Measurements from ENCODE around the gene DSG1.
"Not testable (repeated sequence)": the region's sequence is repeated elsewhere in the genome, so short reads cannot be mapped to it uniquely, and the experiment has no call there.

DSG1 gene

DNA sequence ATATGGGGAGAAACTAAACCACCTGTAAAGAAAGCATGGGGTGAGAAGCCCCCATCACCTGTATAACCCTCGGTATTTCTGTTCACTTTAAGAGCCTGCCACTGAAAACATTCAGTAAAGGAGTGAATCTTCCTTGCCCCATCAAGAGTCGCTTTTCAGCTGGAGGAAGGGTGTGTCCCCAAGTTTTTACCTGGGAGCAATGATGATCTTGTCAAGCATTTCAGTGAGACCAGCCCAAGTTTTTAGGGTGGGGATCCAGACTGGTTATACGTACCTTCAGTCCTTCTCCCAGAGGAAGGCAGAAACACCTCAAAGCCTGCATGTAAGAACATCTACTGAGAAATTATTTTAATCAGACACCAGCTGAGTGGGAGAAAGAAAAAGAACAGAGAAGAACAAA lies at the start of gene DSG1:
Gene DSG1, plus strand, starts transcription at position 301 of the 400 bp plus-strand sequence. CDS start 141 bp downstream, outside the sequence.
- no peak for DNase-seq (ENCODE audit: low read depth in 2 of 2, low spot score in 1 of 2)

DNA sequence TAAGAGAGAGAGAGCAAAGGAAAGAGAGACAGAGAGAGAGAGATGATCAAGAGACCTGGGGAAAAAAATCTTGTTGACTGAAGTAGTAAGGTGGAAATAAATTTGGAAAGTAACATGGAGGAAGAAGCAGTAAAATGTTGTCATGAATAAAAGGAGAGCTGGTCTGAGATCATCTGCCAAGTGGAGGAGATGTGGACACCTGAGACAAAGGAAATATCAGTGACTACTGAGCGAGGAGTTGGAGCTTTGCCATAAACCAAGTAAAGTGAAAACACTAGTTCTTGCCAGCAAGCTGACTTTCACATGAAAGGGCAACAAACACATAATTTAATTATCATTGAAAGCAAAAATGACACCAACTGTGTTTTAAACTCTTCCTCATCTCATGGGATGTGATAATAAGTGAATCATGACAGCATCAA lies 49.0 kb upstream of the DSG1 start:
- DNase-seq (ENCODE audit: low read depth in 2 of 2, low spot score in 1 of 2) = no peak

- no peak for DNase-seq (ENCODE audit: low read depth in 2 of 2, low spot score in 1 of 2)
Measured at GRCh38 chr18:31269566-31269965, 48.4 kb upstream of the DSG1 start.

DNA sequence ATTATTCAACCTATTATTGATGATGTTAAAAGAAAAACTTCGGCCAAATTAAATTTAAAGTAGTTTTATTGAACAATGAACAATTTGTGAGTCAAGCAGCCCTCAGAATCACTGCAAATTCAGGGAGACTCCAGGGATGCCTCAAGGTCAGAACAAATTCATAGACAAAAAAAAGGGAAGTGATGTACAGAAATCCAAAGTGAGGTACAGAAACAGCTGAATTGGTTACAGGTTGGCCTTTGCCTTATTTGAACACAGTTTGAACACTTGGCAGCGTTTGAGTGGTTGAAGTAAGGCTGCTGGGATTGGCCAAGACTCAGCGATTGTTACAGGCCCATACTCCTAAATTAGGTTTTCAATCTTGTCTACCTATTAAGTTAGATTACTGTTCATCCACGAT lies 47.4 kb upstream of the DSG1 start:
- DNase-seq (ENCODE audit: low read depth in 2 of 2, low spot score in 1 of 2) = no peak

DNA sequence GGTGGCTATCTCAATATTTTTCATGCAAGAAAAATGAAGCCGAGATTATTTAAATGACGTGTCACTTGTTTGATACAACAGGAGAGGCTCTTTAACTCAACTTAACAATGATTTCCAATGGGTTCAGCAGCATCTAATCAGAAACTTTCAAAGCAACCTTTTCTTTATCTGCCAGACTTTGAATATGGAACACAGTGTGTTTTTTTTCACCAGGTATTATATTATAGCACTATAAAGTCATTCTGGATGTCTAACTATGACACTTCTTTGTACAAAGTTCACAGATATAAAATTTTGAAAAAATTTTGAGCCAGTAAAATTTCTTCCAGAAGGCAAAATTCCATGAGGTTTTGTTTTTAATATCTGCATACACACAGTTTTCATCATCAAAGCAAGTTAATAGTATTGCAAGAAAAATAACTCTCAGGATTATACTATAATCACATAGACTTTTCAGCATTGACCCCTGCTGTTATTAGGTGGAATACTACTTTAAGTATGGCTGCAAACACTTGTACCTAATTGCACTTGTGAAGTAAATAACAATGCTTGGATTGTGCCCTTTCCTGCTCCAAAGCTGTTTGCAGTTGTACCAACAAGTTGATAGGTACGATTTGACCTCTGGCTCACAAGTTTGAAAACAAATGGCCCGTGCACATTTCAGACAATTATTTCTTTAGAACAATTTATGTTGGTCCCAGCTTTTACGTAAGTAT lies 44.0 kb upstream of the DSG1 start:
- DNase-seq (ENCODE audit: low read depth in 2 of 2, low spot score in 1 of 2) = no peak

- no peak for DNase-seq (ENCODE audit: low read depth in 2 of 2, low spot score in 1 of 2)
Measured at GRCh38 chr18:31274931-31275330, 43.0 kb upstream of the DSG1 start.

- no peak for DNase-seq (ENCODE audit: low read depth in 2 of 2, low spot score in 1 of 2)
Measured at GRCh38 chr18:31275722-31276463, 42.1 kb upstream of the DSG1 start.

- no peak for DNase-seq (ENCODE audit: low read depth in 2 of 2, low spot score in 1 of 2)
Measured at GRCh38 chr18:31278609-31279071, 39.3 kb upstream of the DSG1 start.

DNA sequence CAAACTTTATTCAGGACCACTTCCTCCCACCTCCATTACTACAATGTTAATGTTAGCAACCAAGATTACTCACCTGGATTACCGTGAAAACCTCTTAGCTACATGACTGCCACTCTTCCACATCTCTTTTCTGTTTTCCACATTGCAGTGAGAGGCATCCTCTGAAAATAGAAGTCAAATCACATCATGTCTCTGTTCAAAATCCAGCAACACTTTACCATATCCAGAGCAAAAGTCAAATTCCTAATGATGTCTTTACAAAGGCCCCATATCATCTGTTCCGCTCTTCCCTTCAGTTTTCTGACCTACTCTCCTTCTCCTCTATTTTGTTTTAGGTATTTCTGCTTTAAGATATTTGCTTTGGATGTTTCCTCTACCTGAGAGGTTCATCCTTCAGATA lies 37.5 kb upstream of the DSG1 start:
- DNase-seq (ENCODE audit: low read depth in 2 of 2, low spot score in 1 of 2) = no peak

DNA sequence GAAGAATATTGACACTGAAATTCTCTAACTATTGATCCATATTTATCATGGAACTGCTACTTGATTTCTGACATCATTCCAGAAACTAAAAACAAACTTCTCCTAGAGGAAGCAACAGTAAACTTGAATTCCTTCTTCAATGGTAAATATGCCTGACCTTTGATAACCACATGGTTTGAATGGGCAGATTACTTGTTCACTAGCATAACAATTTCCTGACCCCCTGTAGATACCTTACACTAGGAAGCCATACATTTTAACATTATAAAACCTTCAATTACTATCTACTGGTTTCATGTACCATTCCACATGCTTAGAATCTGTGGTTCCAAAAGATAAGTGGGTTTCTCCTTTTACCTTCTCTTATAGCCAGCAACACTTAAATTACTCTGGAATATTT lies 36.5 kb upstream of the DSG1 start:
- DNase-seq (ENCODE audit: low read depth in 2 of 2, low spot score in 1 of 2) = no peak

GRCh38 chr18:31289446-31289845 lies 28.5 kb upstream of the DSG1 start:
- DNase-seq (ENCODE audit: low read depth in 2 of 2, low spot score in 1 of 2) = not testable (repeated sequence)

GRCh38 chr18:31291688-31292087 lies 26.3 kb upstream of the DSG1 start:
- DNase-seq (ENCODE audit: low read depth in 2 of 2, low spot score in 1 of 2) = no peak

DNA sequence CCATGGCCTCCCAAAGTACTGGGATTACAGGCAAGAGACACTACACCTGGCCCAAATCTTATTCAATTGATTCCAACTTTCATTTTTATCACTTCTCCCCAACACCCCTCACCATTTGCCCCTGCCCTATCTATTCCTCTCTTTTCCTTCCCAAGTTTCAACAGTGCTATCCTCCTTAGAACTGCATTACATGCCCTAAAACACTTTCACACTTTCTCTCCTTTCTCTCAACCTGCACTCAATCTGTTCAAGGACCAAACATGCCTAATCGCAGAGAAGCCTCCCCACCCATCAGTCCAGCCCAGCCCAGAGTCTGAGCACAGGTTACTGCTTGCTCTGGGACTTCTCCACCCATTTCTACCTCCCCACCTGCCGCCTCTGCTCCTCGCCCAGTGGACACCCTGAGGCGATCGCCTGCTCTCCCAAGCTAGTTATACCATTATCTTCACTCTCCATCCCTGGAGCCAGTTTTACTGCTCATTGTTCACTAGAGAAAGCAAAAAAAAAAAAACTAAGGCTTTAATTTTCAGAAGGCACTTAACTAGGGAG lies 23.7 kb upstream of the DSG1 start:
- no peak for DNase-seq (ENCODE audit: low read depth in 2 of 2, low spot score in 1 of 2)

DNA sequence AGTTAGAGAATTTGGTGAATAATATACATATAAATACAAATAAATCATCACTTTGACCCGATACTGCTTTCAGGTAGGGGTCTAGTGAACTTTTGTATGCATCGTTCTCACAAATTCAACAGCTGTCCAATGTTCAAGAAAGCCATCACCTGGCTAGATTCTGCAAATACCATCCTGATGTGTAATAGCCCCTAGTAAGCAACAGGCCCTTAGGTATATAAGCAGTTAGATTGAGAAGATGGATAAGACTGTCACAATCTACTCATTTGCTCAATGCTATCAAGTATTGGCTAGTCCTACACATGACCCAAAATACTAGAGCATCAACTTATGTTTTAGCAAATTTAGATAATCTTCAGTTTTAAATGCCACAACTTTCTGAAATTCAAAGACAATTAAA lies 20.7 kb upstream of the DSG1 start:
- DNase-seq (ENCODE audit: low read depth in 2 of 2, low spot score in 1 of 2) = no peak

DNA sequence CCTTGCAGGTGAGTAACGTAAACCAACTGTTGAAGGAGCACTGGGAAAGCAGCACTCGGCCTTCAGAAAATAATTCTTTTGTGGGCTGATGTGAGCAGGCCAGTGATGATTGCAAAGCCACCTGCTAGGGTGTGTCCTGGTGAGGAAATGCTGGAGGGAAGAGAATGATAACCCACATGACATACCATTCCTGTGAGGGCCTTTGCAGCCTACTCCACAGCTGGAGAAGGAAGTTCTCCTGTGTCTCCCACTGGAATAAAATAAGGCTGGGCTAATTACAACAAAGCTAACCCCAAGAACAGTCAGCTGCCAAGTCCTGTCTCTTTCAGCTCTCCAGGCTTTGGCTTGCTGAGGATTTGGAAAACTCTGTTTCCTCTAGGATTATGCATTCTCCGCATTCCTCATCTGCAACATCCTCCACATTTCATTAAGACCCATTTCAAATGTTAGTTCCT lies 16.7 kb upstream of the DSG1 start:
- DNase-seq (ENCODE audit: low read depth in 2 of 2, low spot score in 1 of 2) = no peak

- no peak for DNase-seq (ENCODE audit: low read depth in 2 of 2, low spot score in 1 of 2)
Measured at GRCh38 chr18:31302991-31303390, 15.0 kb upstream of the DSG1 start.

DNA sequence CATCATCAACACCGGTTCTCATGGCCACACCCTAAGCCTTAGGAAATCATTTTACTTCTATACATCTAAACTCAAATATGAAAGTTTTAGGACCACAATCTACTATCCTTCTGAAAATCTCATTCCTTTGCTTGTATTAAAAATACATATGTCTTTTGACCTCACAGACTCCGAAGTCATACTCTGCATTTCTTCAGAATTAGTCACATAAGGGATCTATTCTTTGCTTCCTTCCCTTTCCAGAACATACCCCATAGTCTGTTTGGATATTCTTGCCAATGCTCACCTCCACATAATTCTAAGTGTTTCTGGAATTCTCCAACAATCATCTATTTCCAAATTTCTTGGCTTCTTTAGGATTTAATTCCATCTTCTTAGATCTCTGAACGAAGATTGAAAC lies 14.2 kb upstream of the DSG1 start:
- no peak for DNase-seq (ENCODE audit: low read depth in 2 of 2, low spot score in 1 of 2)

- DNase-seq (ENCODE audit: low read depth in 2 of 2, low spot score in 1 of 2) = no peak
Measured at GRCh38 chr18:31309115-31309514, 8.8 kb upstream of the DSG1 start.

GRCh38 chr18:31316974-31317373 lies 986 bp upstream of the DSG1 start:
- DNase-seq (ENCODE audit: low read depth in 2 of 2, low spot score in 1 of 2) = no peak

DNA sequence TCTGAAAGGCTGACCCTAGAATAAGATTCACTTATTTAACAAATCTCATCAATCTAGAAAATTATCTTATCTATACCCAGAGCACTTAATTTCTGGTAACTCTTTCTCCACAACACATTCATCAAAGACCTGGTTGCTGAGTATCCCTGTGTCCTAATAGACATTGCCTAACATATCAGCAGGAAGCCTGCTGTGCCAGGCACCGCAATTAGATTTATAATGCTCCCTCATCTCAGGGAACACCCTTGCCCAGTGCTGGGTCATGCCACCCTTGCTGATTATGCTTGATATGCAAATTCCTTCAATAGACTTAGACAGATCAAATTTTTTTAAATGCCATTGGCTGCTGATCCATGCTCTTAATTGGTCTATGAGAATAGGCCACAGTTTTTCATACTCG lies 3.8 kb downstream of the DSG1 start:
- DNase-seq (ENCODE audit: low read depth in 2 of 2, low spot score in 1 of 2) = no peak

- DNase-seq (ENCODE audit: low read depth in 2 of 2, low spot score in 1 of 2) = no peak
Measured at GRCh38 chr18:31325051-31325450, 7.1 kb downstream of the DSG1 start.

DNA sequence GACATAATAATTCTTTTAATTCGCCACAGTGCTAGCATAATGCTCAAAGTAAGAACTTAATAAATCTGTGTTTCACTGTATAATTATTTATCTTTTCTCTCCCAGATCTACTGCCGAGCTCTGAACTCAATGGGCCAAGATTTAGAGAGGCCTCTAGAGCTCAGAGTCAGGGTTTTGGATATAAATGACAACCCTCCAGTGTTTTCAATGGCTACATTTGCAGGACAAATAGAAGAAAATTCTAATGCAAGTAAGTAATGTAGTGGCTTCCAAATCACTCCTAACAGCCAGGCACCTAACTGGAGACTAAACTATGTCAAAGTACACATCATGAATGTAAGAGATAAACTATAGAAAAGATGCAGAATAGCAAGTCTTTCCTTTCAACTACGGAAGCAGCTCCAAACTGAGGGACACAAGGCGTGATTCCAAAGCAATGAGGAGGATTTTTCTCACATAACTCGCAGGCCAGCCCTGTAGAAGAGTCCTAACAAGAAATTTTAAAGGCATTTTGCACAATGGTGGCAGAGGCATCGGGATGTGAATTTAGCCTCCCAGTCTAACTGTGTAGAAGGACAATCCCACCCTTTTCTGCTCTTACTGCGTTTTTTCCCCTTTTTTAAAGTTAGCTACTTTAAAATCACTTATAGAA lies 12.0 kb downstream of the DSG1 start:
- no peak for DNase-seq (ENCODE audit: low read depth in 2 of 2, low spot score in 1 of 2)

Data from stimulated activated CD8-positive, alpha-beta memory T cell treated with anti-CD3 and anti-CD28 coated beads, Interleukin-4, amount 100 ng/mL, for 4 hours (primary cell).